Measurements from ENCODE around the gene PNKD.
"Not testable (repeated sequence)": the region's sequence is repeated elsewhere in the genome, so short reads cannot be mapped to it uniquely, and the experiment has no call there.

The PNKD gene

DNA sequence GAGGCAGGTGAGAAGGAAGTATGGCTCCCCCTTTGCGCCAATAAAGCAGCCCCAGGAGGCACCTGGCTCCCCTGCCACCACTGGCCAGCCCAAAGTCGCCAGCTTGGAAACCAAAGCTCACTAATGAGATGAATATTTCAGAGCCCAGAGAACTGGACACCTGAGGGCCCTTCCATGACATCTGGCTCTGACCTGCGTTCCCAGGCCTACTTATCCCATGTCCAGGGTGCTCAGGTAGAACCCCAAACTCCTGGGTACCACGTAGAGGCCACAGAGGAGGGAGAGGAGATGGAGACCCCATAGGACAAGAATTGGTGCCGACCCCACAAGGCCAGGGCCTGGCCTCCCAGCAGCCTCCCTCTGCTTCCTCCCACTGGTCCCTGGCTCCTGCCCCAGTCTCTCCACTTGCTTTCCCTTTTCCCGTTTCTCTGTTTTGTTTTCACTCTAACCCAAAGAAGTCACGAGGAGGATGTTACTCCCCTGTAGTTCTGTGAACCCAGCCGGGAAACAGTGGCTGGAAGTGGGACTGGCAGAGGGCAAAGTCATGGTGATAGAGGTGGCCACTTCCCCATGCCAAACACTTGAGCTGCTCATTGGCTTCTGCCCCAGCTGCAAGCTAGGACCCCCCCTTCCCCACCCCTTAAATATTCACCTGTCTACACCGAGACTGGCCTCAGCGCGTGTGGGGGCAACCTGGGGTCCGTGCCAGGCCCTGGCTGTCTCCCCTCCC, 21.2 kb downstream of the PNKD start:
- DNase-seq (ENCODE audit: low read depth in 2 of 2), result no peak

DNA sequence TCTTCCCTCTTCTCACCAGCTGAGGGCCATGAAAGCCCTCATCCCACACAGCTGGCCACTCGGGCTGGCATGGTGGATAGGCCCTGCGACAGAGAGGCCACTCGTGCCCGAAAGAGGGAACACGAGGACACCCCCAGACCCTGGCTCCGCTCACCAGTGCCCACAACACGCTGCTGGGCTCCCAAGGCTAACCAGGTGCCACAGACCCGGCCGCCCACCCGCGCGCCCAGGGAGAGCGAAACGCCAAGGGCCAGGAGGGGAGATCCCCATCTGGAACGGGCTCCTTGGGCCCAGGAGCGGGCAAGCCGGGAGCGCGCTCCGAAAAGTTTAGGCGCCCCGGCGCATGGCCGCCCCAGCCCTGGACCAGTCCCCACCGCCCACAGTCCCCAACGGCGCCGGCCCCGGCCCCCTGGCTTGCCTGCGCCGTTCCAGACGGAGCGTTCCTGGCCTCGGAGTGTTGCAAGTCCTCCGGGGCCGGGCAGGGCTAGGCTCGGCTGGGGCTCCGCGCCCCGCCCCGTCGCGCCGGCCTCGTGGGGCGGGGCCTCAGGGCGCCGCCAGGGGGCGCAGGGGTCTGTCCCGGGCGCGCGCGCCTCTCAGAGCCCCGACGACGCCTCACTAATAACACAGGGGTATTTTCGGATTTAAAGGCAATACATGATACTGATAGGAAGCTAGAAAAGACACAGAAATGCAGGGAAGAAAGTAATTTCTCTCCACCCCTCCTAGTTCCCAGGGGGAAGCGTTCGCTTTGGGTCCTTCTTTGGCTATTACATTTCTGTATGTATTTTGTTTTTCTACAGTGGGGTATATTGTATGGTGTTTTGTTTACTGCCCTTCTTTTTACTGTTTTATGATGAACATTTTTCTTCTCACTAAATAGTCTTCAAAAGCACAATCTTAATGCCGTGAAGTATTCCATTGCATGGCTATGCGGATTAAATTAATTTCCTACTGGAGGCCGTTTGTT, 22.0 kb downstream of the PNKD start, which contains the start of gene TMBIM1:
Gene TMBIM1, minus strand, starts transcription at position 456 of the 967 bp plus-strand sequence. CDS start 10,362 bp downstream, outside the sequence.
- DNase-seq (ENCODE audit: low read depth in 2 of 2), result peak in 1 of 2 donors; percentile 75

- no peak for DNase-seq (ENCODE audit: low read depth in 2 of 2)
Observed at GRCh38 chr2:218293715-218294429, 23.6 kb downstream of the PNKD start.

- DNase-seq (ENCODE audit: low read depth in 2 of 2), result no peak
Observed at GRCh38 chr2:218294430-218295022, 24.2 kb downstream of the PNKD start.

DNA sequence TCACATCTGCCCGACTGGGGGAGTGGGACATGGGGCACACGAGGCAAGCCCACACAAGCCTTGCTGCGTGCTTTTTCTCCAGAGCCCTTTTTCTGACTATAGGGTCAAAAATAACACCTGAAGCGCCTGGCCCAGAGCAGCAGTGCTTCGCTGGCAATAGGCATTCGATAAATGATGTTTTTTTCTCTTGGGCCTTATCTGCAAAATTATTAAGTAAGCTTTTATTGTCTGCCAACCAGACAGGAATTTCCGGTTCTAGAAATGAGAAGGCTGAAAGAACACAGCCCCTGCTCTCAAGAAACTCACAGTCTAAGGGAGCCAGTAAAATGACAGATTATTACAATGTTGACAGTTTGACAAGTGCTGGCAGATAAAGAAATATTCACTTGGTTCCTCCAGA, 24.7 kb downstream of the PNKD start:
- DNase-seq (ENCODE audit: low read depth in 2 of 2), result no peak

DNA sequence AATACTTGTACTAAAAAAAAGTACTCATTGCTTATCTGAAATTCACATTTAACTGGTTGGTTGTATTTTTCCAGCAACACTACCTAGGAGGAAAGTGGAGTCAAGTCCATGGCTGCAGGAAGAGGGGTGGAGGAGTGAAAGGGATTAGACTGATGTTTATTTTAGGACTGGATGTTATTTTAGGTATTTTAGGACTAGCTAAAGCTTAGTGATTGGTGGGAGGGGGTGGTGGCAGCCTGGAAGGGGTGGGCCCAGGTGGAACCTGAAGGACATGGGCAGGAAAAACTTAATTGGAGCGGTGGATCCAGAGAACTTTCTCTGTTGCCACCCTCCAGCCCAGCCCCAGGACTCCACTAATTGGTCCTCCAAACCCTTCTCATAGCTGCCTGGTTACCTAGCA, 25.9 kb downstream of the PNKD start:
- DNase-seq (ENCODE audit: low read depth in 2 of 2), result no peak

DNA sequence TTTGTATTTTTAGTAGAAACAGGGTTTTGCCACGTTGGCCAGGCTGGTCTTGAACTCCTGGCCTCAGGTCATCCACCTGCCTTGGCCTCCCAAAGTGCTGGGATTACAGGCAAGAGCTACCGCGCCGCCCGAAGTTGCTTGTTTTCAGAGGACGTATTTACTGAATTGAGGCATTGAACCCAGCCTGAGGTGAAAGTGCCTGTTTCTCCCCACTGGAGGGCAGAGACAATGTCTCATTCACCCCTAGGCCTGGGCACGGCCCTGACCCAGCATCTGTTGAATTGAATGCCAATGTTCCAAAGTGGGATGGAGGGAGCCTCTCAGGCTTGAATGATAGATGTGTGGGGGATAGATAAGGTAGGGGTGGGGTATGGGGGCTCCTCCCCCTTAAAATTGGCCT, 26.5 kb downstream of the PNKD start:
- DNase-seq (ENCODE audit: low read depth in 2 of 2), result no peak

- DNase-seq (ENCODE audit: low read depth in 2 of 2), result no peak
Observed at GRCh38 chr2:218298314-218298875, 28.1 kb downstream of the PNKD start.

DNA sequence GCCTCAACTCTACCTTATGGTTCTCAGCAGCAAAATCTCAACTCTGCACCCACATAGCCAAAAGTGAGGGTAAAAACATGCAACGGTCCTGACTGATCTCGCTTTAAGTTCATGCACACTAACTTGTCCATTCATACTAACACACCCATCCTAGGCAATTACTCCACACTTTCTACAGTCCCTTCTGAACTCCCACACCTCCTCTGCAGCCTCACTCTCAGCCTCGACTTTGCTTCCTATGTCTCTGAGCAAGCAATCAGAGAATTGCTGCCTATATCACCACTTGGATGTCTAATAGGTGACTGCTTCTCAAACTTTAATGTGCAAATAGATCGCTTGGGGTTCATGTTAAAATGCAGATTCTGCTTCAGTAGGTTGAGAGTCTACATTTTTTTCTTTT, 29.8 kb downstream of the PNKD start:
- no peak for DNase-seq (ENCODE audit: low read depth in 2 of 2)

GRCh38 chr2:218301176-218301819, 31.0 kb downstream of the PNKD start:
- DNase-seq (ENCODE audit: low read depth in 2 of 2), result peak; percentile 70 to 86

DNA sequence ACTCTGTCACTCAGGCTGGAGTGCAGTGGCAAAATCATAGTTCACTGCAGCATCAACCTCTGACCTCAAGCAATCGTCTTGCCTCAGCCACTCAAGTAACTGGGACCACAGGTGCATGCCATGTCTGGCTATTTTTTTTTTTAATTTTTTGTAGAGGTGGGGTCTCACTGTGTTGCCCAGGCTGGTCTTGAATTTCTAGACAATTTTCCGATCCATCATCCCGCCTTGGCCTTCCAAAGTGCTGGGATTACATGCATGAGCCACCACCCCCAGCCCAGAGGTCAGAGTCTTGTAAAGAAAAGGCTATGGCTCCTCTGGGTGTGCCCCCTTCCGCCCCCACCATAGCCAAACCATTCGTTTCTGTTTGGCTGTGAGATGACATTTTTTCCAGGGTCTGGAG, 35.1 kb downstream of the PNKD start:
- no peak for DNase-seq (ENCODE audit: low read depth in 2 of 2)

DNA sequence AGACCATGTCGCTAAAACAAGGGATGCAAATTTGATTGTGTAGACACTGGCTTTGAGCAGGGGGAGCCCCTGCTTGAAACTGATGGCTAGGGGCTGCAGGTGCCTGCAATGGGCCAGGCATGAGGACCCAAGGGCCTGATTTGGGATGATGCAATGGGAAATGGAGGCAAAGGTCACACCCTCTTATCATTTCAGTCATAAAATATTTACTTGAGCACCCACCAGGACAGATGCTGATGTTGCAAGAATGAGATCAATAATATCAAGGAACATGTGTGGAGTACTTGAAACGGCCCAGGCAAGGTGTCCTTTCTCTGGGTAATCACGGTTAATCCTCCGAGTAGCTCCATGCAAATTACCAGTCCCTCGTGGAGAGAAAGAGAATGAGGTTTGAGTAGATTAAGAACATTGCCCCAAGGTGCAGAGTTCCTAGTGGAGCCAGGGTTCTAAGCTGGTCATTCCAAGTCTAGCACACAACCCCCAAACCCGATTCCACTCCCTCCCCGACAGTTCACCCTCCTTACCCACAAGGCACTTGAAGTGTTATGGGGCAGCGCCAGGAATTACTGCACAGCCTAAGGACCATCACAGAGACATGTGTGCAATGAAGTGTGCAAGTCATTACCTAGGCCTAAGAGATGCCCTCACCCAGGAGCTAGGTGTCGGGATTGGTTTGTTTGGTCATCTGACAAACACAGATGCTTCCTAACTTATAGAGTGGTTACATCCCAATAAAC, 36.0 kb downstream of the PNKD start:
- no peak for DNase-seq (ENCODE audit: low read depth in 2 of 2)

DNA sequence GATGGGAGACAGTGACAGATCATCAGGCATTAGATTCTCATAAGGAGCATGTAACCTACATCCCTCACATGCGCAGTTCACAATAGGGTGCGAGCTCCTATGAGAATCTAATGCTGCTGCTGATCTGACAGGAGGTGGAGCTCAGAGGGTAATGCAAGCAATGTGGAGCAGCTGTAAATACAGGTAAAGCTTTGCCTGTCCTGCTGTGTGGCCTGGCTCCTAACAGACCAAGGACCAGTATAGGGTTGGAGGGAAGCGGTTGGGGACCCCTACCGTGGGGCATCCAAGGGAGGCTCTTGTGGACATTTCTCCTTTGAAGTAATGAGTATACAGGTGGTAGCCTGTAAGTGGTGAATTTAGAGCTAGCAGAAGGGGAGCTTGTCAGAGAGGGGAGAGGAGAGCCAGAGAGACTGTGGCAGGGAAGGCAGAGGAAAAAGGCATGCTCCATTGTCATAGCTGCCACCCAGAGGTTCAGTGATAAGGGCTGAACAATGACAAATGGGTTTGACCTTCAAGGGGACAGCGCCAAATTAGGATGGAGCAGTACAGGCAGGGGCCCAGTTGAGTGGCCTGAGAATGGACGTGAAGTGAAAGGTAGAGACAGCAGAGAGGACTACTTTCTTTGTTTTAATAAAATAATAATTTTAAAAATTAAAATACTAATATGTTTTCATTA, 37.2 kb downstream of the PNKD start:
- no peak for DNase-seq (ENCODE audit: low read depth in 2 of 2)

DNA sequence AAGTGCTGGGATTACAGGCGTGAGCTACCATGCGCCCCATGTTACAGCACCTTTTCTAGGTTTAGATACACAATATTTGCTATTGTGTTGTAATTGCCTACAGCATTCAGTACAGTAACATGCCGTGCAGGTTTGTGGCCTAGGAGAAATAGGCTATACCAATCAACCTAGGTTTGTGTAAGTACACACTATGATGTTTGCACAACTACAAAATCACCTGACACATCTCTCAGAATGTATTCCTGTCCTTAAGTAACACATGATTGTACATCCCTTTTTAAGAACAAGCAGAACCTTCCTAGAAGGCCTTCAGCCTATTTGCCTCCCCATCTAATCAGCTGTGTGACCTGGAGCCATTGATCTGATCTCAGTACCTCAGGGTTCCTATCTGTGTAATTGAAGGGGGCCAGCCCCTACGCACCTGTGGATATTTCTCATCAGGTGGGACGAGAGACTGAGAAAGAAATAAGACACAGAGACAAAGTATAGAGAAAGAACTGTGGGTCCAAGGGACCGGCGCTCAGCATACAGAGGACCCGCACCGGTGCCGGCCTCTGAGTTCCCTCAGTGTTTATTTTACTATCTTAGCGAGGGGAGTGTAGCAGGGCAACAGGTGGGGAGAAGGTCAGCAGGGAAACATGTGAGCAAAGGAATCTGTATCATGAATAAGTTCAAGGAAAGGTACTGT, 40.7 kb downstream of the PNKD start:
- no peak for DNase-seq (ENCODE audit: low read depth in 2 of 2)

DNA sequence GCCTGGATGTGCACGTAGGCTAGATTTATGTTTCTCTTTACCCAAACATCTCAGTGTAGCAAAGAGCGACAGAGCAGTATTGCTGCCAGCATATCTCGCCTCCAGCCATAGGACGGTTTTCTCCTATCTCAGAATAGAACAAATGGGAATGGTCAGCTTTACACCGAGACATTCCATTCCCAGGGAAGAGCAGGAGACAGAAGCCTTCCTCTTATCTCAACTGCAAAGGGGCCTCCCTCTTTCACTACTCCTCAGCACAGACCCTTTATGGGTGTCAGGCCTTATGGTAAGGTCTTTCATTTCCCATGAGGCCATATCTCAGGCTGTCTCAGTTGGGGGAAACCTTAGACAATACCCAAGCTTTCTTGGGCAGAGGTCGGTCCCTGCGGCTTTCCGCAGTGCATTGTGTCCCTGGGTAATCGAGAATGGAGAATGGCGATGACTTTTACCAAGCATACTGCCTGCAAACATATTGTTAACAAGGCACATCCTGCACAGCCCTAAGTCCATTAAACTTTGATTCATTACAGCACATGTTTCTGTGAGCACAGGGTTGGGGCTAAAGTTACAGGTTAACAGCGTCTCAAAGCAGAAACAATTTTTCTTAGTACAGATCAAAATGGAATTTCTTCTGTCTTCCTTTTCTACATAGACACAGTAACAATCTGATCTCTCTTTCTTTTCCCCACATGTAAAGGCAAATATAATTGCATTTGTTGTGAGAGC, 41.4 kb downstream of the PNKD start:
- DNase-seq (ENCODE audit: low read depth in 2 of 2), result not testable (repeated sequence)

DNA sequence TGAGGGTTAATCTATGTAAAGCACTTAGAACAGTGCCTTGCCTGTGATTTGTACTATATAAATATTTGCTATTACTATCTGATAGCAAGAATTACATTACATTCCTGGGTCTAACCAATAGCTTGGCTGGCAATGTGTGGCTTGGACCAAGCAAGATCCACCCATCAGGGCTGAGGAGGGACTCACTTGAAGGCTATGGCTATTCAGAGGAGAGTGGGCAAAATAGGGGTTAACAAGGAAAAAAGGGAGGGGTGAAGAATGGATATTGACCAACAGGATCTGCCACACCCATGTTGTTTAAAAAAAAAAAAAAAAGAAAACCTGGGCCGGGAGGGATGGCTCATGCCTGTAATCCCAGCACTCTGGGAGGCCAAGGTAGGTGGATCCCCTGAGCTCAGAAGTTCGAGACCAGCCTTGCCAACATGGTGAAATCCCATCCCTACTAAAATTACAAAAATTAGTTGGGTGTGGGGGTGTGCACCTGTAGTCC, 42.0 kb downstream of the PNKD start:
- DNase-seq (ENCODE audit: low read depth in 2 of 2), result no peak

DNA sequence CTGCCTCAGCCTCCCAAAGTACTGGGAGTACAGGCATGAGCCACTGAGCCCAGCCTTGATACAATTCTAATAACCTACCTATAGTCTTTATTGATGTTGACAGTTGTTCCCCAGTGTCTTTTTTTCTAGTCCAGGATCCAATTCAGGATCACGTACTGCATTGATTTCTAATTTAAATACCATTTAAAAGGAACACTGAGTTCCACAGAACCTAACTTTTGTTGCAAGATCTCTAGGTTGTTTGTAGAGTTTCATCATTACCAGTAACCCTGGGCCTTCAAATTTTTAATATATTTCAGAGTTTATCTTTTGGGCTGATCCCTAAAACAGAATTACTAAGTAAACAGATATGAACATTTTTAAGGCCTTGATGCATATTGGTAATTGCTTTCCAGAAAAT, 43.0 kb downstream of the PNKD start:
- DNase-seq (ENCODE audit: low read depth in 2 of 2), result no peak

GRCh38 chr2:218314764-218315163, 44.4 kb downstream of the PNKD start:
- not testable (repeated sequence) for DNase-seq (ENCODE audit: low read depth in 2 of 2)
